Measurements from ENCODE around the gene OLFML2B.
"Not testable (repeated sequence)": the region's sequence is repeated elsewhere in the genome, so short reads cannot be mapped to it uniquely, and the experiment has no call there.

The OLFML2B gene

DNA sequence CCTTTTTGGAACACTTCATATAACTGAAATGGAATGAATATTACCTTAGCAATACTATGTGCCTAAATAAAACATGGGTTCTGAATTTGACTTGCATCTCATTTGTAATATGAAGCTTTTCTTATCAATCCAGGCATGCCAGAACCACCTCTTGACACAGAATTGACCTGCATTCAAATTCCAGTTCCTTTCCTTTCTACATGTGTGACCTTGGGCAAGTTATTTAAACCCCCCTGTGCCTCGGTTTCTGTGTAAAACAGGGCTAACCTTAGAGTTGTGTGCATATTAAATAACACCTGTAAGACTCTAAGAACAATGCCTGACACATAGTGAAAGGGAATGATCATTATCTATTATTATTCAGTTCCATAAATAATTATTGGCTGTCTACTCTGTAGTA lies 43.8 kb upstream of the OLFML2B start:
- Histone ChIP-seq H3K36me3 (ENCODE audit: insufficient read depth, low read length) (no peaks in the 10 kb centered on the region), H3K9ac (ENCODE audit: low read depth, low read length) (no peak overlapping the region), H4K20me1 (ENCODE audit: insufficient read depth, low read length) (peaks cover 8% of the 10 kb centered on the region), H3K79me2 (ENCODE audit: insufficient read depth, low read length) (no peaks in the 10 kb centered on the region), H3K27ac (ENCODE audit: low read length) (no peak overlapping the region), H3K4me2 (ENCODE audit: insufficient read depth, low read length) (no peak overlapping the region), H3K9me3 (ENCODE audit: insufficient read depth, low read length, severe bottlenecking) (no peaks in the 10 kb centered on the region), H3K27me3 (ENCODE audit: insufficient read depth, low read length, poor library complexity) (peaks cover 49% of the 10 kb centered on the region), H3K4me3 (ENCODE audit: low read depth in 1 of 2, low read length in 2 of 2) (no peak overlapping the region), H2AFZ (ENCODE audit: low read depth, low read length) (no peak overlapping the region), H3K4me1 (ENCODE audit: insufficient read depth, low read length) (peaks cover 16% of the 10 kb centered on the region)
- no peak for TF ChIP-seq EZH2 (IDR thresholded peaks at IDR 0.05; ENCODE audit: borderline replicate concordance, low read depth, low read length, severe bottlenecking)
- no peak for DNase-seq
- ATAC-seq (ENCODE audit: insufficient read depth, low read depth) = no peak

DNA sequence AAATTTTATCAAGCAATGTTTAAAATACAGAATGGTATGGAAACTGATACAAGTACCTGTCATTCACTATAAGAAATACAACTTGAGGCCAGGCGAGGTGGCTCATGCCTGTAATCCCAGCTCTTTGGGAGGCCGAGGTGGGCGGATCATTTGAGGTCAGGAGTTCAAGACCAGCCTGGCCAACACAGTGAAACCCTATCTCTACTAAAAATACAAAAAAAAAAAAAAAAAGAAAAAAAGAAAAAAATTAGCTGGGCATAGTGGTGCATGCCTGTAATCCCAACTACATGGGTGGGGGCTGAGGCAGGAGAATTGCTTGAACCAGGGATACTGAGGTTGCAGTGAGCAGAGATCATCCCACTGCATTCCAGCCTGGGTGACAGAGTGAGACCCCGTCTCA lies 43.2 kb upstream of the OLFML2B start:
- peaks cover 16% of the 10 kb centered on the region for H3K4me1 ChIP-seq (ENCODE audit: insufficient read depth, low read length)
- H3K4me2 ChIP-seq (ENCODE audit: insufficient read depth, low read length); H3K79me2 ChIP-seq (ENCODE audit: insufficient read depth, low read length); H3K9me3 ChIP-seq (ENCODE audit: insufficient read depth, low read length, severe bottlenecking); ATAC-seq (ENCODE audit: insufficient read depth, low read depth); H3K9ac ChIP-seq (ENCODE audit: low read depth, low read length); H3K27ac ChIP-seq (ENCODE audit: low read length); H4K20me1 ChIP-seq (ENCODE audit: insufficient read depth, low read length); H2AFZ ChIP-seq (ENCODE audit: low read depth, low read length); DNase-seq; H3K4me3 ChIP-seq (ENCODE audit: low read depth in 1 of 2, low read length in 2 of 2); H3K36me3 ChIP-seq (ENCODE audit: insufficient read depth, low read length): not testable (repeated sequence)
- H3K27me3 ChIP-seq (ENCODE audit: insufficient read depth, low read length, poor library complexity) = peaks cover 43% of the 10 kb centered on the region

- no peak overlapping the region for H3K9ac ChIP-seq (ENCODE audit: low read depth, low read length)
- H3K27me3 ChIP-seq (ENCODE audit: insufficient read depth, low read length, poor library complexity) = peaks cover 25% of the 10 kb centered on the region
- H3K4me2 ChIP-seq (ENCODE audit: insufficient read depth, low read length) = no peak overlapping the region
- no peak for ATAC-seq (ENCODE audit: insufficient read depth, low read depth)
- H3K27ac ChIP-seq (ENCODE audit: low read length) = no peak overlapping the region
- H2AFZ ChIP-seq (ENCODE audit: low read depth, low read length) = no peak overlapping the region
- no peaks in the 10 kb centered on the region for H3K9me3 ChIP-seq (ENCODE audit: insufficient read depth, low read length, severe bottlenecking)
- no peaks in the 10 kb centered on the region for H3K36me3 ChIP-seq (ENCODE audit: insufficient read depth, low read length)
- no peaks in the 10 kb centered on the region for H4K20me1 ChIP-seq (ENCODE audit: insufficient read depth, low read length)
- no peak overlapping the region for H3K4me3 ChIP-seq (ENCODE audit: low read depth in 1 of 2, low read length in 2 of 2)
- H3K4me1 ChIP-seq (ENCODE audit: insufficient read depth, low read length) = peaks cover 11% of the 10 kb centered on the region
- no peak for TF ChIP-seq CTCF (IDR thresholded peaks at IDR 0.05; ENCODE audit: borderline replicate concordance, extremely low read depth, low read length, poor library complexity, severe bottlenecking)
- no peak for TF ChIP-seq EZH2 (IDR thresholded peaks at IDR 0.05; ENCODE audit: borderline replicate concordance, low read depth, low read length, severe bottlenecking)
- no peaks in the 10 kb centered on the region for H3K79me2 ChIP-seq (ENCODE audit: insufficient read depth, low read length)
- no peak for DNase-seq
Measured at GRCh38 chr1:162065016-162065415, 41.3 kb upstream of the OLFML2B start.

DNA sequence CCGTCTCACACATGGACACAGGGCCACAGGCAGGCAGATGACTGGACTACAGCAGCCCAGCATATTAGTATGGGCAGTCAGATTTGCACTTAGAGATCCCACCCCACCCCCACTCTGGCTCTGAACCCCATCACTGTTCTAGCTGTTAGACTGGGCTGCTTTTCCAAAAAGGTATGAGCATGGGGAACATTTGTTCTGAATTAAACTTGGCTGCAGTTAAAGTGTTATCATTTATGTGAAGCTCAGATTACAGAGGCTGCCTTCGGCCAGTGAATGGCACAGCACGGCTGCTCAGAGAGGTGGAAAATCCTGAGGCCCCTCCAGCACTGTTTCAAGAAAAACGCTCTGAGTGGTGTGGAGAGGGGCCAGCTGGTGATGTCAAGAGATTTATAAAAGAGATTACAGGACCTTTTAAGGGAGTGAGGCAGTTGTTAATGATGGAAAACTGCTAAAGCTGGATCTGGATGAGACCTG lies 38.9 kb upstream of the OLFML2B start:
- no peak for TF ChIP-seq EZH2 (IDR thresholded peaks at IDR 0.05; ENCODE audit: borderline replicate concordance, low read depth, low read length, severe bottlenecking)
- no peak for TF ChIP-seq CTCF (IDR thresholded peaks at IDR 0.05; ENCODE audit: borderline replicate concordance, extremely low read depth, low read length, poor library complexity, severe bottlenecking)
- no peak for ATAC-seq (ENCODE audit: insufficient read depth, low read depth)
- no peak overlapping the region for H3K4me3 ChIP-seq (ENCODE audit: low read depth in 1 of 2, low read length in 2 of 2)
- H3K4me1 ChIP-seq (ENCODE audit: insufficient read depth, low read length) = no peaks in the 10 kb centered on the region
- H3K9ac ChIP-seq (ENCODE audit: low read depth, low read length) = no peak overlapping the region
- H2AFZ ChIP-seq (ENCODE audit: low read depth, low read length) = no peak overlapping the region
- DNase-seq = no peak
- no peaks in the 10 kb centered on the region for H4K20me1 ChIP-seq (ENCODE audit: insufficient read depth, low read length)
- H3K9me3 ChIP-seq (ENCODE audit: insufficient read depth, low read length, severe bottlenecking) = no peaks in the 10 kb centered on the region
- H3K4me2 ChIP-seq (ENCODE audit: insufficient read depth, low read length) = no peak overlapping the region
- no peaks in the 10 kb centered on the region for H3K79me2 ChIP-seq (ENCODE audit: insufficient read depth, low read length)
- peaks cover 2% of the 10 kb centered on the region for H3K27me3 ChIP-seq (ENCODE audit: insufficient read depth, low read length, poor library complexity)
- H3K36me3 ChIP-seq (ENCODE audit: insufficient read depth, low read length) = no peaks in the 10 kb centered on the region
- no peak overlapping the region for H3K27ac ChIP-seq (ENCODE audit: low read length)
